Measurements from ENCODE around the gene RAD51B.
A peak's percentile ranks its signal among the peaks of the same experiment; 100 is the strongest.
"Not testable (repeated sequence)": the region's sequence is repeated elsewhere in the genome, so short reads cannot be mapped to it uniquely, and the experiment has no call there.

Gene RAD51B

GRCh38 chr14:68653804-68654203 is 834.2 kb downstream of the RAD51B start:
- no peak for DNase-seq

- no peak for DNase-seq
Observed at GRCh38 chr14:68654471-68654941, 834.9 kb downstream of the RAD51B start.

GRCh38 chr14:68655021-68655831 is 835.6 kb downstream of the RAD51B start:
- no peak for DNase-seq

- DNase-seq, result no peak
Observed at GRCh38 chr14:68655911-68656316, 836.3 kb downstream of the RAD51B start.

GRCh38 chr14:68656452-68656851 is 836.9 kb downstream of the RAD51B start:
- no peak for DNase-seq

GRCh38 chr14:68657300-68658028 is 837.9 kb downstream of the RAD51B start:
- DNase-seq, result no peak

- DNase-seq, result no peak
Observed at GRCh38 chr14:68658029-68658509, 838.5 kb downstream of the RAD51B start.

GRCh38 chr14:68658943-68659931 is 839.7 kb downstream of the RAD51B start:
- no peak for DNase-seq

- no peak for DNase-seq
Observed at GRCh38 chr14:68660495-68660894, 840.9 kb downstream of the RAD51B start.

- no peak for DNase-seq
Observed at GRCh38 chr14:68661226-68662225, 841.9 kb downstream of the RAD51B start.

- DNase-seq, result no peak
Observed at GRCh38 chr14:68662392-68662791, 842.8 kb downstream of the RAD51B start.

- not testable (repeated sequence) for DNase-seq
Observed at GRCh38 chr14:68662826-68663225, 843.2 kb downstream of the RAD51B start.

GRCh38 chr14:68663385-68664076 is 844.0 kb downstream of the RAD51B start:
- peak; percentile 24 for DNase-seq

GRCh38 chr14:68664225-68664681 is 844.7 kb downstream of the RAD51B start:
- DNase-seq, result no peak

- DNase-seq, result no peak
Observed at GRCh38 chr14:68665131-68665530, 845.6 kb downstream of the RAD51B start.

- no peak for DNase-seq
Observed at GRCh38 chr14:68665792-68666204, 846.2 kb downstream of the RAD51B start.

- DNase-seq, result no peak
Observed at GRCh38 chr14:68666236-68666635, 846.7 kb downstream of the RAD51B start.

GRCh38 chr14:68666899-68667298 is 847.3 kb downstream of the RAD51B start:
- DNase-seq, result no peak

GRCh38 chr14:68667313-68667791 is 847.8 kb downstream of the RAD51B start:
- no peak for DNase-seq

GRCh38 chr14:68668028-68668427 is 848.4 kb downstream of the RAD51B start:
- DNase-seq, result no peak

Measured in activated T-cell treated with anti-CD3 and anti-CD28 coated beads for 4 hours (primary cell).